DND-41 (cell line): ENCODE measurements around the gene CALML3.

ENCODE experiments used
- ATAC-seq: fragments of 200-7000 bp; cut with Tn5 transposase; 3 replicates; pipeline ENCODE4 v1.9.1; 2021; ENCODE audit warnings: low read depth; ENCODE audit not compliant: insufficient read depth
- DNase-seq: peaks from one replicate; pipeline ENCODE4 v3.0.0-alpha.2; 2020
- H2AFZ ChIP-seq: 2 replicates; pipeline ENCODE4 v1.6.0; 2012; ENCODE audit warnings: low read depth, low read length
- H3K27ac ChIP-seq: 2 replicates; pipeline ENCODE4 v1.5.1; 2012; ENCODE audit warnings: low read length, inconsistent platforms
- H3K27me3 ChIP-seq: fragments of 200-600 bp; sonication (generic); 2 replicates; pipeline ENCODE4 v1.6.0; 2012; ENCODE audit warnings: low read length, mild to moderate bottlenecking, inconsistent platforms; ENCODE audit not compliant: insufficient read depth, poor library complexity
- H3K36me3 ChIP-seq: 2 replicates; pipeline ENCODE4 v1.5.1; 2012; ENCODE audit warnings: low read length, inconsistent platforms; ENCODE audit not compliant: insufficient read depth
- H3K4me1 ChIP-seq: 2 replicates; pipeline ENCODE4 v1.5.1; 2012; ENCODE audit warnings: mild to moderate bottlenecking, low read length; ENCODE audit not compliant: insufficient read depth
- H3K4me2 ChIP-seq: 2 replicates; pipeline ENCODE4 v1.6.0; 2012; ENCODE audit warnings: mild to moderate bottlenecking, moderate library complexity, low read length, inconsistent platforms; ENCODE audit not compliant: insufficient read depth
- H3K4me3 ChIP-seq, 2 experiments: fragments of 200-600 bp in 1 of 2; shearing (Covaris generic) in 1 of 2; 2 replicates each; pipeline ENCODE4 v1.5.1; 2012 to 2016; ENCODE audit warnings: inconsistent platforms in 2 of 2, low read length in 2 of 2, mild to moderate bottlenecking in 2 of 2, low read depth in 1 of 2, moderate library complexity in 1 of 2
- H3K79me2 ChIP-seq: 2 replicates; pipeline ENCODE4 v1.6.0; 2012; ENCODE audit warnings: low read length, inconsistent platforms; ENCODE audit not compliant: insufficient read depth
- H3K9ac ChIP-seq: 2 replicates; pipeline ENCODE4 v1.6.0; 2012; ENCODE audit warnings: low read depth, mild to moderate bottlenecking, inconsistent platforms, low read length, moderate library complexity
- H3K9me3 ChIP-seq: 2 replicates; pipeline ENCODE4 v1.5.1; 2012; ENCODE audit warnings: low read length, moderate library complexity, mild to moderate bottlenecking, inconsistent platforms; ENCODE audit not compliant: insufficient read depth, severe bottlenecking
- H4K20me1 ChIP-seq: 2 replicates; pipeline ENCODE4 v1.6.0; 2012; ENCODE audit warnings: low read length; ENCODE audit not compliant: insufficient read depth
- EZH2 ChIP-seq: IDR thresholded peaks from 3 replicates; pipeline ENCODE4 v1.6.1; 2012; ENCODE audit warnings: borderline replicate concordance, low read depth, mild to moderate bottlenecking, moderate library complexity, low read length, inconsistent platforms; ENCODE audit not compliant: severe bottlenecking
- TF ChIP-seq, protein P1 (sequence below): IDR thresholded peaks from 2 replicates; pipeline ENCODE4 v1.5.1; 2012; ENCODE audit warnings: borderline replicate concordance, low read length, moderate library complexity, mild to moderate bottlenecking; ENCODE audit not compliant: poor library complexity, severe bottlenecking; ENCODE audit errors: extremely low read depth

CALML3 gene

DNA sequence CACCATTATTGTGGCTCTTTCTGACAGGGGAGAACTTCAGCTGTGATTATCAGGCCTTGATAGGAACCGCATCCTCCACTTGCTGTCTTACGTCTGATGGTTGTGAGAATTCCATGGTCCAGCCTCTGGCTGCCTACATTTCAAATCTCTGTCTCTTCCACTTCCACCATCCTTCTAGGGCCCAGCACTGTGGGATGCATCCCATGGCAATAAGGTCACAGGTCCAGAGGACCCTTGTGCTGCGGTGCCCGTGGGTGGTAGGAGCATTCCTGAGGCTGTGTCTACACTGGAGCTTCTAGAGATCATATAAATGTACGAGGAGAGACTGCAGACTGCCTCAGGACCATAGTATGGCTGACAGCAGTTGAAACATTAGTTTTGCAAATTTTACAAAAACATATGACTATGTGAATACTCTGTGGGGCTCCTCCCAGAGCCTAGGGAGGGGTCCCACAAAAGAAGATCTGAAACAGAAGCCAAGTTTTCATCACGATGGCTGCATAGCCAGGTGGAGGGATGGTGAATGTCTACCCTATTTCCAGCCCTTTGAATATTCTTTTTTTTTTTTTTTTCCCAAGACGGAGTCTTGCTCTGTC lies 11.8 kb downstream of the CALML3 start:
- H3K27me3 ChIP-seq: peaks cover 13% of the 10 kb centered on the region
- H3K79me2 ChIP-seq: no peaks in the 10 kb centered on the region
- no peak for ATAC-seq
- no peak overlapping the region for H3K9ac ChIP-seq
- no peak overlapping the region for H3K27ac ChIP-seq
- H2AFZ ChIP-seq: no peak overlapping the region
- DNase-seq: no peak
- no peaks in the 10 kb centered on the region for H3K36me3 ChIP-seq
- no peak overlapping the region for H3K4me2 ChIP-seq
- no peaks in the 10 kb centered on the region for H3K9me3 ChIP-seq
- no peak for TF ChIP-seq EZH2
- TF ChIP-seq, protein P1, sequence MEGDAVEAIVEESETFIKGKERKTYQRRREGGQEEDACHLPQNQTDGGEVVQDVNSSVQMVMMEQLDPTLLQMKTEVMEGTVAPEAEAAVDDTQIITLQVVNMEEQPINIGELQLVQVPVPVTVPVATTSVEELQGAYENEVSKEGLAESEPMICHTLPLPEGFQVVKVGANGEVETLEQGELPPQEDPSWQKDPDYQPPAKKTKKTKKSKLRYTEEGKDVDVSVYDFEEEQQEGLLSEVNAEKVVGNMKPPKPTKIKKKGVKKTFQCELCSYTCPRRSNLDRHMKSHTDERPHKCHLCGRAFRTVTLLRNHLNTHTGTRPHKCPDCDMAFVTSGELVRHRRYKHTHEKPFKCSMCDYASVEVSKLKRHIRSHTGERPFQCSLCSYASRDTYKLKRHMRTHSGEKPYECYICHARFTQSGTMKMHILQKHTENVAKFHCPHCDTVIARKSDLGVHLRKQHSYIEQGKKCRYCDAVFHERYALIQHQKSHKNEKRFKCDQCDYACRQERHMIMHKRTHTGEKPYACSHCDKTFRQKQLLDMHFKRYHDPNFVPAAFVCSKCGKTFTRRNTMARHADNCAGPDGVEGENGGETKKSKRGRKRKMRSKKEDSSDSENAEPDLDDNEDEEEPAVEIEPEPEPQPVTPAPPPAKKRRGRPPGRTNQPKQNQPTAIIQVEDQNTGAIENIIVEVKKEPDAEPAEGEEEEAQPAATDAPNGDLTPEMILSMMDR: no peak
- H3K4me3 ChIP-seq: no peak overlapping the region
- 0 out of 2 replicates have a peak, but pooled peaks cover 2% of the 10 kb centered on the region for H4K20me1 ChIP-seq
- no peaks in the 10 kb centered on the region for H3K4me1 ChIP-seq

DNA sequence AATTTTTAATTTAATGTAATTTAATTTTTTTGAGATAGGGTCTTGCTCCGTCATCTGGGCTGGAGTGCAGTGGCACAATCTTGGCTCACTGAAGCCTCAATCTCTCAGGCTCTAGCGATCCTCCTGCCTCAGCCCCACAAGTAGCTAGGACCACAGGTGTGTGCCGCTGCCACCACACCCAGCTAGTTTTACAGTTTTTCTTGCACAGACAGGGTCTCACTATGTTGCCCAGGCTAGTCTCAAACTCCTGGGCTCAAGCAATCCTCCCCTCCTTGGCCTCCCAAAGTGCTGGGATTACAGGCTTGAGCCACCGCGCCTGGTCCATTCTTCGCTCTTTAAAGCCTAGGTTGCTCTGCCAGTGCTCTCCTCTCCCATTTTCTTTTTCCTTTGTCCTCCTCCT lies 12.9 kb downstream of the CALML3 start:
- ATAC-seq (no peak), DNase-seq (no peak)
- Histone ChIP-seq H3K9ac (no peak overlapping the region), H4K20me1 (0 out of 2 replicates have a peak, but pooled peaks cover 2% of the 10 kb centered on the region), H3K27me3 (peaks cover 10% of the 10 kb centered on the region), H3K4me2 (no peak overlapping the region), H3K4me1 (no peaks in the 10 kb centered on the region), H3K79me2 (no peaks in the 10 kb centered on the region), H3K9me3 (peaks cover under 1% of the 10 kb centered on the region), H3K27ac (no peak overlapping the region), H3K4me3 (no peak overlapping the region), H3K36me3 (no peaks in the 10 kb centered on the region), H2AFZ (no peak overlapping the region)
- no peak for TF ChIP-seq EZH2
- TF ChIP-seq, protein P1: no peak

DNA sequence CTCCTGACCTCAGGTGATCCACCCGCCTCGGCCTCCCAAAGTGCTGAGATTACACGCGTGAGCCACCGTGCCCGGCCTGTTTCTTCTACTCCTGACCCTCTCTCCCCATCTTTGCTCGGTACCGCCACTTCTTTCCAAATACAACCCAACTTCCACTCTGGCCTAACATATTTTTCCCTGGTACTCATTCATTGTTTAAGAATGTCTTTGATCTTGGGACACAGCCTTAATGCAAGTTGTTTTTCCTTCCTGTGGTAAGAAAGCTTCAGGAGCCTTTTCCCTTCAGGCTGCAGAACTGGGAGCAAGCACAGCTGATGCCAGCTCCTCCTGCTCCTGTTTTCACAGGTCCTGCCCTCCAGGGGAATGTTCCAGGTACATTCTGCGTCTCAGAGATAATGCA lies 13.7 kb downstream of the CALML3 start:
- no peak overlapping the region for H3K9ac ChIP-seq
- no peak overlapping the region for H2AFZ ChIP-seq
- no peak overlapping the region for H3K4me3 ChIP-seq
- no peak for TF ChIP-seq EZH2
- H3K27me3 ChIP-seq: peaks cover 10% of the 10 kb centered on the region
- H3K36me3 ChIP-seq: no peaks in the 10 kb centered on the region
- no peak overlapping the region for H3K27ac ChIP-seq
- no peak overlapping the region for H3K4me2 ChIP-seq
- DNase-seq (no peak), ATAC-seq (no peak)
- H4K20me1 ChIP-seq: 0 out of 2 replicates have a peak, but pooled peaks cover 2% of the 10 kb centered on the region
- no peaks in the 10 kb centered on the region for H3K4me1 ChIP-seq
- H3K79me2 ChIP-seq: no peaks in the 10 kb centered on the region
- peaks cover 4% of the 10 kb centered on the region for H3K9me3 ChIP-seq

DNA sequence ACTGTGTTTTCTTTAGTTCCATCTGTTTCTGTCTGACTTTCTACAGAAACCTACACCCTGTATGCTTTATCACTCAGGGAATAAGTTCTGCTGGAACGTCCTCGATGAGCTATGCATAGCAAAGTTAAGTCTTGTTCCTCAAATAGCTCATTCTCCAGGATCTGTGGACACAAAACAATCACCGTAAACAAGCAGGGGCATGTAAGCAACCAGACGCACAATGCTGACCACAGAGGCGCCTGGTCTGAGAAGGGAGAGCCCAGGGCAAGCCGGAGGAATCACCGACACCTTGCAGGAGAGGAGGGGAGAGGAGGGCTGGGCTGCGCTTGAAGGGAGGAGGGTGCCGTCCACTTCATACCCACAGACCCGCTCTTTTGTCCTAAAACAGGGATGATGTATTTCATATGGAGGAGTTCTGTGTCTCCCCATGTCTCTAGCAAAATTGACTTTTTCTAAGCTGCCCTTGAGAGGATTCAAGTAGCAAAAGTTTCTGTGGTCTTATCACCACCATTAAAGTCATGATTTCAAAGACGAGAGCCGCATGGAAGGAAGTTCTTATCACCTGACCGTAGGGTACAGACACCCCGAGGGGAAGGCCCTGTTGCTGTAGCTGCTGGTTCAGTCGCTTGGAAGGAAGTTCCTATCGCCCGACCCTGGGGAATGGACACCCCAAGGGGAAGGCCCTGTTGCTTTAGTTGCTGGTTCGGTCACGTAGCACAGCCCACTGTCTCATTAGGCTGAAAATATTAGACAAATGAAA lies 14.3 kb downstream of the CALML3 start:
- H3K9ac ChIP-seq: no peak overlapping the region
- H4K20me1 ChIP-seq: 0 out of 2 replicates have a peak, but pooled peaks cover 1% of the 10 kb centered on the region
- H3K4me3 ChIP-seq: no peak overlapping the region
- H3K9me3 ChIP-seq: peaks cover 4% of the 10 kb centered on the region
- no peaks in the 10 kb centered on the region for H3K4me1 ChIP-seq
- H3K27ac ChIP-seq: no peak overlapping the region
- H3K79me2 ChIP-seq: no peaks in the 10 kb centered on the region
- TF ChIP-seq, protein P1: no peak
- no peak for TF ChIP-seq EZH2
- no peak overlapping the region for H2AFZ ChIP-seq
- ATAC-seq (no peak), DNase-seq (no peak)
- H3K36me3 ChIP-seq: no peaks in the 10 kb centered on the region
- H3K27me3 ChIP-seq: peaks cover 10% of the 10 kb centered on the region
- H3K4me2 ChIP-seq: no peak overlapping the region
